Activated CD8-positive, alpha-beta memory T cell treated with anti-CD3 and anti-CD28 coated beads, Interleukin-2, amount 50 U/mL, for 24 hours (primary cell): ENCODE data around the gene ZFHX2.
"Not testable (repeated sequence)": the region's sequence is repeated elsewhere in the genome, so short reads cannot be mapped to it uniquely, and the experiment has no call there.

Experiments used
- DNase-seq: peaks from one replicate; pipeline ENCODE4 v3.0.0-alpha.2; 2020; ENCODE audit errors: extremely low read depth

ZFHX2 gene

DNA sequence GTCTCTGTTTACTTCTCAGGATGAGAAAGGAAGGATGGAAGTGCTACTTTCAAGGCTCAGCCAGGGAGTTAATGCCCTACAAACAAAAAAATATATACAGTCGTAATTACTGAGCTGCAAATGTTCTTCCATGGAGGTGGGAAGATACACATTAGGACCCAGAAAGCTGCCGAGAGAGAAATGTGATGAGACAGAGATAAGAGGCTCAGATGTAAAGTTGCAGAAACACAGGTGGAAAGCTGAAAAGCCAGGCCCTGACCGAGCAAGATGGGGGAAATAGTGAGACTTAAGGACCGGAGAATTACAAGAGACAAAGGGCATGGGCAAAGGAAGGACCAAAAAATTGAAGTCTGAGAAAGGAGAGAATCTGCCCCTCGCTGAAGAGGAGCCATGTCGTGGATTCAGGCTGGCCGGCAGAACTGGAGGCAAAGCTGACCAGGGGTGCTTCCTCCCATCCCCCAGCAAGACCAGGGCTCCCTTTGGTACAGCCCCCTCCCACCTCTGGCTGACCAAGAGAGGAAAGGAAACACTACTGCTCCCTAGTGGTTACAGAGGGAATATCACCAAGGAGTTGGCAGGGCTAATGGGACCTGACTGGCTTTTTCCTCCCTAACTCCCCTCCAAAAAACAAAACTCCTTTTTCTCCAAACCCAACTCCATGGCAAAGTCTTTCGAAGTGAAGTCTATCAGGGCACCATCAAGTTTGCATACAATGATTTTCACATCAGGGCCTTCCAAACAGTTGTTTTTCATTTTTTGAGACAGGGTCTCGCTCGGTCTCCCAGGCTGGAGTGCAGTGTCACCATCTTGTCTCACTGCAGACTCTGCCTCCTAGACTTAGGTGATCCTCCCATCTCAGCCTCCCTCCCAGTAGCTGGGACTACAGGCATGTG lies 12.1 kb downstream of the ZFHX2 start:
- no peak for DNase-seq

DNA sequence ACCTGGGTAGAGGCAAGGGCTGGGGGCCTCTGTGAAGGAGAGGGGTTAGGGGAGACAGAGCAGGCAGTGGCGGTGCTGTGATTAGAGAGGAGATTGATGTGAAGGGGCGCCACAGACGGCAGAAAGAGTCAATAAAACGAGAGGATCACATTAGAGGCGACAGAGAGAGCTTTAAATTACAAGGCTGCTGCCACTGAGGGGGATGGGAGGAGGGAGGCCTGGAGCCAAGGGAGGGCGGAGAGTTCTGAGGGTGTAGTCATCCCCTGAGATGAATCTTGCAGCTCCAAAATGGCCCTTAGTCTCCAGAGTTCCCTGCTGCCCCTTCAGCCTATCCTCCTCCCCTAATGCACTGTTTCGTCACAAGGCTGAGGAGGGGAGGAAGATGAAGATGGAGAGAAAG lies 12.8 kb downstream of the ZFHX2 start:
- no peak for DNase-seq

DNA sequence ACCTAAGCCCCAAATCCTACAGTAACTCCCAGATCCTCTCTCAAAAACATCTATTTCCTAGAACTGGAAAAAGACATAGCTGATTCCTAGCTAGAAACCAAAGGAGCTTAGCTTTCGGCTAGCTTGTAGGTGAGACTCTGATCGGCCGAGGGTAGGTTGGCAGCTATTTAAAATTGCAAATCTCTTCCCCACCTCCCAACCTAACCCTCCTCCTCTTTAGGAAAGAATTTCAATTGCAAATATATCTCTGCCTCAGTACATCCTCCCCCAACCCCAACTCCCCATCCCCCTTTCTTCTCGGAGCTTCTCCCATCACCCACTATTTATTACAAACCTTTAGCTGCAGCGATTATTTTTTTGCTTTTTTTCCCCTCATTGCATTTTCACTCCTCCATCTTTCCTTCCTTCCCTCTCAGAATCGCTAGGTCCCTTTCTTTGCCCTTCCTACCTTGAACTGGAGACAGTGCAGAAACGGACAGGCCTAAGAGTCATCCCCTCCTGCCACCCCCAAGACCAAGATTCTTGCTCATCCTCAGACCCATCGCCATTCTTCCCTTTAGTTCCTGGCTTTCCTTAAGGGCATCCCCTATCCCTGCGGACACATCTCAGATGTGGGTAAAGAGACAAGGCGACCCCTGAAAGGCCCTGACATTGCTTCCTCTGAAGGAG lies 13.4 kb downstream of the ZFHX2 start:
- DNase-seq = no peak

DNA sequence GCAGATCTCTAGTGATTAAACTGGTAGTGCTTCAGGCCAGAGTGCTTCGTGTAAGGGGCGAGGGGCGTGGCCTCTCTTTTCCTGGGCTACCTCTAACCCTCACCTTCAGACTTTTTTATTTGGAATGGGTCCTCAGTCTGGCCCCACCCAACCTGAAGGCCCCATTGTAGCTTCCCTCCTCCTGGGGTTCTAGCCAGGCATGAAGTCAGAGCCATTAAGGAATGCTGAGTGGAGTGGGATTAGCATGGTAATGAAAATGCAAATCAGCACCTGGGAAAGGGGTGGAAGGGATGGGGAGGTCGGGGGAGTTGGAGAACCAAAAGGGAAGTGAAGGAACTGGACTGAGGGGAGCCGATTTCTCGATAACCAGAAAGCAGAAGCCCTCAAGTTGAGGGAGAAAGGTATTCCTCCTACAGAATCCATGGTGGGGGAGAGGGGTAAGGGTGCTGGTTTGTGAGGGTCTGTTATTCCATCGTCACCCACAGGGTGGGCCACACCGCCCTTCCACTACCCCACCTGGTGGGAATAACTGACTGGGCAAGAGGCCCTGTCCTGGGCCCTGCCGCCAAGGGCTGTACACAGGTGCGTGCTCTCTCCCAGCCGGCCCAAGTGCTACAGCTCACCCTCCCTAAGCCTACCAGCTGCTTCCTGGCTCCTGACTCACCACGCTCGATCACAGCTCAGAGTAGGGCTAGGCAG lies 14.1 kb downstream of the ZFHX2 start:
- DNase-seq = no peak

DNA sequence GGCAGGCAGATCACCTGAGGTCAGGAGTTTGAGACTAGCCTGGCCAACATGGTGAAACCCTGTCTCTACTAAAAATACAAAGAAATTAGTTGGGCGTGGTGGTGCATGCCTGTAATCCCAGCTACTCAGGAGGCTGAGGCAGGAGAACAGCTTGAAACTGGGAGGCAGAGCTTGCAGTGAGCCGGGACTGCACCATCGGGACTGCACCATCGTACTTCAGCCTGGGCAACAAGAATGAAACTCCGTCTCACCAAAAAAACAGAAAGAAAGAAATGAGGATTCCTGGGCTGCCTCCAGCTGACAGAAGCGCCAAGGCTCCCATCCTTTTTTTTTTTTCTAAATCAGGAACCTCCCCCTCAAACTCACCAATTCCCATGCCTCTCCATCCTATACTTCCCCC lies 14.7 kb downstream of the ZFHX2 start:
- DNase-seq = not testable (repeated sequence)

DNA sequence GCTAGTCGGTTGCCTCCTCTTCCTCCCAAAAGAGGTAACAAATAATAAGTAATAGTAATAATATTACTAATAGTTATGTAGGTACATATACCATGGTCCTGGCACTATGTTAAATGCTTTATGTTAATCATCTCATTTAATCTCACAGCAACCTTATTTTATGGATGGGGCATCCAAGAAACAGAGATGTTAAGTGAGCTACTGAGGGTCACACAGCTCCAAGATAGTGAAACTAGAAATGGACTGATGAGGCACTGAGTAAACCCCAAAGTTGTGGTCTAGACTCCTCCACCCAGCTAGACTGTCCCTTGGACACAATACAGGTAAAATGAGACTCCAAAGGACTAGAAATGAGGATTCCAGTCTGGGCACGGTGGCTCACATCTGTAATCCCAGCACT lies 15.1 kb downstream of the ZFHX2 start:
- no peak for DNase-seq

DNA sequence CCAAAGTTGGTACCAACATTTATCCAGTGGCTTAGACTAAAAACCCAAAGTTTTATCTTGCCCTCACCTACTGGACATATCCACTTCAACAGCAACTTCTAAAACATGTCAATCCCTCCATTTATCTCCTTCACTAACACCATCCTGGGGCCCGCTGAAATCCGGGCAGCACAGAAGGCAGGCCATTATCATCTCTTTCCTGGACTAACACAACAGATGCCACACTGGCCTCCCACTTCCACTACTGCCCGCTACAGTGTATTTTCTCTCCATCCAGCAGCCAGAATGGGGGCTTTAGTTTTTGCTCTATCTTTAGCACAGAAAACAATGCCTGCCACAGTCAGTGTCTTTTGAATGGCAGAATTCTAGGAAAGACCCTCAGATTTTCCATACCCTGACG lies 15.6 kb downstream of the ZFHX2 start:
- DNase-seq = no peak

DNA sequence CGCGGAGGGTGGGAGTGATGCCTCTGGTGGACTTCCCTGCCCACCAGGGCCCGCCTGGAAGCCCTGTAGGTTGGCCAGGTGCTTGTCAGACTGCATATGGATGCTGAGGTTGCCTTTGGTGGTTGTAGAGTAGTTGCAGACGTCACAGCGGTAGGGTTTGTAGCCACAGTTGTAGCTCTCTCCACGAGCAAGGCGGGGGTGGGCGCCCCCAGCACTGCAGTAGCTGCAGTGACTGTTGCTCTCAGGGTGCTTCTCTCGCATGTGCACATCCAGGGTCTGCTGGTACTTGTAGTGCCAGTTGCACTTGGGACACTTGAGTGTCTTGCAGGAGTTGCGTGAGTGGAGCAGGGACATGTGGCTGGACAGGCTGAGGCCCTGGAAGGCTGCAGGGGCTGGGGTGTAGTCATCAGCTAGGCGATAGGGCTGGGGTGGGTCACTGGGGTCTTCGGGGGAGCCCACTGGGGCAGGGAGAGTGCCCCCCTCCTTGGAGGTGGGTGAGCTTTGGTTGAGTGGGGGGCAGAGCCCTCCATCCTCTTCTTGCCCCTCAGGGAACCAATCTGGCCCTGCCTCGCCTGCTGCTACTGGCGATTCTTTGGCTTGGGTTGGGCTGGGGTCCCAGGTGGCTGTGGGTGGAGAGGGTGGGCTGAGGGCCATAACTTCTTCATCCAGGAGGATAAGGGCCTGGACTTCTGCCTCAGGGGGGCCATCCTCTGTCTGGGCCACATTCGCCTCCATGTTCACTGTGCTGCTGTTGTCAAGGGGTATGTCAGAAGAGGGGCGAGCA lies 17.7 kb downstream of the ZFHX2 start:
- DNase-seq = no peak

DNA sequence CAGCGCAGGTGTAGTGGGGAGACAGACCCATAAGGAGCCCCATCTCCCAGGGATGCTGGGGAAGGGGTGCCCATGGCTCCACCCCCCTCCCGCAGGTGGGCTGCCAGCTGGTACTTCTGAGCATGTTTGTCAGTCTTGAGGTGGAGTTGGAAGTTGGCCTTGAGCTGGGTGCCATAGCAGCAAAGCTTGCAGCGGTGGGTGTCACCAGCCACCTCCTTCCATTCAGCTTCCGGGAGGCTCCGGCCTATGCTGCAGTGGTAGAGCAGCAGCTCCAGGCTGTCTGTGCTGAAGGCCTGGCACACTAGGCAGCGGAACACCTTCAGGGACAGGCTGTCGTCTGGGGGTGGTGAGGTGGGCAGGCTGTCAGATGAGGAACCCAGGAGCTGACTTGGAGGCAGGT lies 18.9 kb downstream of the ZFHX2 start:
- no peak for DNase-seq

DNA sequence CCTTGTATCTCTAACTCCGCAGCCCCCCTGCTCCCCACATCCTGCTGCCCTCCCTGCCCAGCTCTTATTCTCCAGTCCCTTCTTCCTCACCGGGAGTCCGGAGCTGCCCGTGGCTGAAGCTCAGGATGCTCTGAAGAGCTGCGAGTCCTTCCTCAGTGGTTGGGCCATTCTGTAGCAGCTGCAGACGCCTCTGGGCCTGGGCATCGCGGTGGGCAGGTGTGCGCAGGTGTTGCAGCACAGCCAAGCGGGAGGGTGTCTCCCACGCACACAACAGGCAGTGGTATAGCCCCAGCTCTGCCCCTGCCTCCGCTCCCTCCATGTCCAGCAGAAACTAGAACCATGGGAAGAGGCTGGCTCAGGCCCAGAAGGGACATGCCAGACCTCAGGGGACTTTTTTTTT lies 20.2 kb downstream of the ZFHX2 start:
- no peak for DNase-seq

DNA sequence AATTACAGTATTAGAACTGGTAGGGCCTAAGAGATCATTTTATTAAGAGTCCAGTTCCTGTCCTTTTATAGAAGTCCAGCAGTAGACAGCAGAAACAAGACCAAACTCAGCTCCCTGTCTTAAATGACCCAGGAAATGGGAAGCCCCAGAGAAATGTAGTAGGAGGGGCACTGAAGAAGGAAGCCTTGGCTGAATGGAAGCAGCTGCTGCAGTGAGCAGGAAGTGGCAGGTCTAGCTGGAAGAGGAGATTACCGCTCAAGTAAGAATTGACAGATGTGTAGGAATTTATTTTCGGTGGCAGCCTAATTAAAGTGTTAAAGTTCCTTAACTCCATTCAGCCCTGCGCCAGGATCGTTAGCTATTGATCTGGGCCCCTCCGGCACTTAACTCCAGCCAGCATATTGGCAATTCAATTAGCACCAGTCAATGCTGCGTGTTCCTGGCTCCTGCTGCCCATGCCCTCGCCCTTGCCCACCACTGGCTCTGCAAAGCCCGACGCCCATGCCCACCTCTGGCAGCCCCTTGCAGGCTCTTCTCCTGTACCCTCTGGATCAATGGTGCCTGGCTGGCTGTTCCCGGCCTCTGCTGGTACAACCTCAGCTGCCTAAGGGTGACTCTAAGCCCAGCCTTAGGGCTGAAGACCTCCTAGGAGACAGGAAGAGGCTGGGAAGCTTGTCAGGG lies 21.1 kb downstream of the ZFHX2 start:
- DNase-seq = no peak

DNA sequence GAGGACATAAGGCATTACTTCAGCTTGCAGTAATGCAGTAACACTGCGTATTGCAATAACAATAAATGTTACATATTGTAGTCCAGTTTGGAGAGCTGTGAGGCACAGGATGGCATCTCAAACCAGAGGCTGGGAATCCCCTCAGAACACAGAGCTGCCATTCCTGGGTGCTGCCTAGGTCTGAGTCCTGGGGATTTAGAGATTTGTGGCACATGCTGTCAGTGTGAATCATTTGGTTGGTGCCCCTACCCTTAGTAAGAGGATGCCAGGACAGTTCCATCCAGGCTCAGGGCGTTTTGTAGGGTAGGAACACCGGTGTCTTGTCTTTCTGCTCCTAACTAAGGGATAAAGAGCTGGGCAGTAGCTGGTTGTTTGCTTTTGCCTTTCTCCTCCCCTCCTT lies 22.5 kb downstream of the ZFHX2 start:
- DNase-seq = no peak

DNA sequence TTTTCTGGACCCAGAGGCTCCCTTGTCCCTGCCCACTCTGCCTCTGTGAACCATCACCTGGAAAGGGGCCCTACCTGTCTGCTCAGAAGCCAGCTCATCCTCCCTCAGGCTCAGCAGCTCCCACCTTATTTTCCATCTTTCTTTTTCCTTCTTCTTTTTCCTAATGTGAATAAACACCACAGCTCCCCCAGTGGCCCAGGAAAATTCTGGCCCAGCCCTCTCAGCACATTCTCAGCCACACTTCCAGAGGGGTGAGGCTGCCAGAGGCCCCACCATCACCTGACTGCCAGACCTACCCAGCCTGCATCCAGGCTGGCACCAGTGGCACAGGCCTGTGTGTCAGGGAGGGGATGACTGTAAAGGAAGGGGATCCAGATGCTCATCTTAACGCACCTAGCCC lies 23.0 kb downstream of the ZFHX2 start:
- no peak for DNase-seq

DNA sequence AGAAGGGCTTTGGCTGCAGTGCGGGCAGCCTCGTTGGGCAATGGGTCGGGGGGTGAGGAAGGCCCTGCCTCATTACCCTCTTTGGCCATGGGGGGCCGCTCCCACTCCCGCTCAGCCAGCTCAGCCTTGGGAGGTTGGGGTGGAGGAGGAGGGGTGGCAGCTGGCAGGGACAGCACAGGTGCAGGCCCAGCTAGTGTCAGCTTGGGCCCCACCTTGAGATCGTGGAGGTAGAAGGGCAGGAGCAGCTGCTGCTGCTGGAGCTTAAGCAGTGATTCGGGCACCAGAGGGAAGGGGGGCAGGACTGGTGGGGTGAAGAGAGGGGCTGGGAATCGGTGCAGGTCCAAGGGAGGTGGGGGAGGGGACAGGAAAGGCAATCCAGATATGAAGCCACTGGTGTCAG lies 26.0 kb downstream of the ZFHX2 start:
- no peak for DNase-seq

DNA sequence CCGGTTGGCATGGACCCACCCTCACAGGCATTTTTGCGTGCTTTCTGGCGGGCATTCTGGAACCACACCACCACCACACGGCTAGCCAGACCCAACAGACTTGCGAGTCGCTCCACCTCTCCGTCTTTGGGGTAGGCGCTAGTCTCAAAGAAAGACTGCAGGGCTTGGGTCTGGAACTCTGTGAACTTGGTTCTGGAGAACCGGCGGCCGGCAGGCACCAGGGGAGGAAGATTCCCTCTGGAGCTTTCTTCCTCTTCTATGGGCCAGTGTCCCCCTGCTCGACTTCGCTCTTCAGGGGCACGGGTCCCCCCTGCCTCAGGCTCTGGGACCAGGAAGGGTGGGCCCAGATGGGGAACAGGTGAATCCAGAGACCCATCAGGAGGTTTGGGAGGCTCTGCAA lies 26.6 kb downstream of the ZFHX2 start:
- DNase-seq = no peak

DNA sequence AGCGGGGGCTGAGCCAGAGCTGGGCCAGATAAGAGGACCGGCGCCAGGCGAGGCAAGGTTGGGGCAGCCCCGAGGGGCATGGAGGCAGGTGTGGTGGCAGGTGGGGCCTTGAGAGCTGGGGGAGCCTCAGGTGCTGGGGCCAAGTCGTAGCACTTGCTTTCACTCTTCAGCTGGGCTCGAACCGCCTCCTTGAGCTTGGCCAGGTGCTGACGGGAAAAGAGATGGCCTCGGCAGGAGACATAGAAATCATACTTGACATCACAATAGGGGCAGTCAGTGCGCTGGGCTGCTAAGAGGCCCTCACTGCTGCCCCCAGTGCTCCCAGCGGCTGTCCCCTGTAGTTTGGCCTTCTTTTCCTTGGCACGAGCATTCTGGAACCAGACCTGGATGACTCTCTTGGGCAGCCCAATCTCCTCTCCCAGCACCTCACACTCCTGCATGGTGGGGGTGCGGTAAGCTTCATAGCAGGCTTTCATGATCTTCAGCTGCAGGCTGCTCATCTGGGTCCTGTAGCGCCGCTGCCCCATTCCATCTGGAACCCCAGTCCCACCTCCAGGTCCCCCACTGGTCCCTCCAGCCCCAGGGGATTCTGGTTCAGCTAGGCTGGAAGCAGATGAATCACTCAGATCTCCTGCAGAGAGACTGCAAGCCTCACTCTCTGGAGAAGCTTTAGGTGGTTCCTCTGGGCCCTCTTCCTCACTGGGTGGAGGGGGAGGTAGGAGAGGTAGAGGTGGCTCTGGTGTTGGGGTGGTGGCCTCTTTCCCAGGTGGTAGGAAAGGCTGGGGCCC lies 28.1 kb downstream of the ZFHX2 start:
- no peak for DNase-seq

DNA sequence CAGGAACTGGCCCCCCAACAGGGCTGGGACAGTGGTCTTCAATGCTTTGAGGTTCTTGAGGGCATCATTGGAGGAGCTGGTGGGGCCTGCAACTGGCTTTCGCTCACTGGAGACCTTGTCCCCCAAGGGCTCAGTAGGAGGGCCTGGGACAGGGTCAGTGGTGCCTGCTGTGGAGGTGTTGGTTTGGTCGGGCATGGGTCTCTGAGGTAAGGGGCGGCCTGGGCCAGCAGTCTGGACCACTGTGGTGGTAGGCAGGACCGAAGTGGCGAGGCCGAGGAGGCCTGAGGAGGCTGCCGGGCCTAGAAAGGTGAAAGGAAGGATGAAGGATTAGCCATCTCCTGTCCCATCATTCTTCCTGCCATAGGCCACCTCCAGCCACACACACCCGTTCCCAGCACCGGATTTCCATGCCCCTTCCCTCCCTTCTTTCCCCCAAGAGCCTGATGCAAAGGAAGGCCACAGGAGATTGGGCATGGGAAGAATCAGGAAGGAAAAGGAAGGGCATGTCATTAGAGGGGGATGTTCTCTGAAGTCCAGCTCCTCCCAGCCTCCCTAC lies 28.8 kb downstream of the ZFHX2 start:
- no peak for DNase-seq

DNA sequence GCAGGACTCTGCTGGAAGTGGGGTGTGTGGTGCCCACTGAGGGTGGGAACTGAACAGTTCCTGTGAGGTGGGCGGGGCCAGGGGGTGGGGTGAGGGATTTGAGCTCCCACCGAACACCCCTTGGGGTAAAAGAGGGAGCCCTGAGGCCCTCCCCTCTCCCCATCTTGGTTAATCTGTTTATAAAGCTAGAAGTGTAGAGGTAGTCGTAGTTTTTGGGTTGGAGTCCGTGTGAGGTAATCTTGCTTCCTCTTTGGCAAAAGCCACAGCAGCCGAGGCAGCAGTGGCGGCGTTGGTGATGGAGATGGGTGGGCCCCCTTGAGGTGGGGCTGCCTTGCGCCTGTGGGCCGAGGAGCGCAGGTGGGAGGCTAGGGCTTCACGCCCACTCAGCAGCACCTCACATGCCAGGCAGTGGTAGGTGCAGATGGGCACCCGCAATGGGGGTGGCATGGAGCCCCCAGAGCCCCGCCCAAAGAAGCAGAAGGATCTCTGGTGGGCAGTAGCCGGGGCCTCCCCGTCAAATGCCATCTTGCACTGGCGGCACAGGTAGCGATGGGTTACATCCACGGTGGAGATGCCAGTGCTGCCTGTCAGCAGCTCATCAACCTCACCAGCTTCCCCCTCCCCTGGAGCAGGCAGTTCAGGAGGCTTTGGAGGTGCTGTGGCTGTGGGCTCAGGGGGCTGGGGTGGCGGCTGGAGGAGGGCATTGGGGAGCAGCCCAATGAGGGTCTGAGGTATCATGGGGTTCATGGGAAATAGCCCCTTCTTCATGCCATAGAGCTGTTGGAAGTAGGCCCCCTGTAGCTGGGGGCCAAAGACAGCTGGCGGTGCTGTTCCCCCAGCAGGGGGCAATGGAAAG lies 29.6 kb downstream of the ZFHX2 start:
- no peak for DNase-seq

DNA sequence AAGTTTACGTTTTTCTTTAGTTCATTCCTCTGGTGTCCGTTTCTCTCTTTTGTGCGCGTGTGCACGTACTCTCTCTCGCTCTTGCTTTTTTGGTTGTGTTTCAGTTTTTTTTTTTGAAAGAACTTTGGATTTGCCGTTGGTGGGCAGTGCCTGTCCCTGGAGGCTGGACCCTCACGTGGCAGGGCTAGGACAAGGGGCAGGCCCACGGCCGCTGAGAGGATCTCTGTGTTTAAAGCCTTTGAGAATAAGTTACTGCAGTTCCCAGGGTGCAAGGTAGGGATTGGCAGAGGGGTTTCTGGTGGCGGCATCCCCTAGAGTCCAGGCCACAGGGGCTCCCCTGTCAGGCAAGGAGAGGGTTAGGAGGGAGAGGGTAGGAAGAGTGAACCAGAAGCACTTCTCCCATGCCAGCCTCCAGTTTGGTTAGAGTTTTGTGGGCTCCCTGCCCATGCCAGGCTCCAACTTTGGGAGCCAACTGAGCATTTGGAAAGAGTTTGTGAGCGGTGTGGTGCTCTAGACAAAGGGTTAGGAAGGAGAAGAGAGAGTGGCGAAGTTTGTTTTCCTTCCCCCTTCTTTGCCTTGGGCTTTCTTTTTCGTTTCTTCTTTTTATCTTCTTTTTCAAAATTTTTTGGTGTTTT lies 30.5 kb downstream of the ZFHX2 start:
- no peak for DNase-seq
